ENCODE results near the gene AK3. TPM values are rescaled to one million over a fixed set of nuclear protein-coding genes. Genes with fewer than 3 reads are reported as not detected.

Gene AK3
- total RNA-seq, 1 donor from 2014 or later = 47.5 TPM

DNA sequence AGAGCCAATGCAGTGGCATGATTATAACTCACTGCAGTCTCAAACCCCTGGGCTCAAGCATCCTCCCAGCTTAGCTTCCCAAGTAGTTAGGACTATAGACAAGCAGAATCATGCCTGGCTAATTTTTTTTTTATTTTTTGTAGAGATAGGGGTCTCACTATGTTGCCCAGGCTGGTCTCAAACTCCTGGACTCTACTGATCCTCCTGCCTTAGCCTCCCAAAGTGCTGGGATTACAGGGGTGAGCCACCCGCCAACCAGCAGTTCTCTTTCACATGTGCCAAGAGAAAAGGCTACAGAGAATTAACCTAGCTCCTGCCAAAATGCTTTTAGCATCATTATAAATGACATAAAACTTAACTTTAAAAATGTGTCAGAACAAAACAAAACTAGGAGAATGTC is 8.1 kb downstream of the AK3 start:
- Mint-ChIP-seq H3K4me3 (ENCODE audit: unreplicated experiment) (no peak overlapping the region), H3K9me3 (ENCODE audit: unreplicated experiment) (no peaks in the 10 kb centered on the region), H3K4me1 (ENCODE audit: unreplicated experiment) (peaks cover 3% of the 10 kb centered on the region), H3K27ac (ENCODE audit: unreplicated experiment) (peak overlapping the region; percentile 31), H3K27me3 (ENCODE audit: unreplicated experiment) (no peaks in the 10 kb centered on the region), H3K36me3 (ENCODE audit: unreplicated experiment) (peaks cover 5% of the 10 kb centered on the region)
- TF ChIP-seq CTCF (IDR thresholded peaks at IDR 0.05) = no peak
- no peak for DNase-seq (ENCODE audit: extremely low spot score, unreplicated experiment)

DNA sequence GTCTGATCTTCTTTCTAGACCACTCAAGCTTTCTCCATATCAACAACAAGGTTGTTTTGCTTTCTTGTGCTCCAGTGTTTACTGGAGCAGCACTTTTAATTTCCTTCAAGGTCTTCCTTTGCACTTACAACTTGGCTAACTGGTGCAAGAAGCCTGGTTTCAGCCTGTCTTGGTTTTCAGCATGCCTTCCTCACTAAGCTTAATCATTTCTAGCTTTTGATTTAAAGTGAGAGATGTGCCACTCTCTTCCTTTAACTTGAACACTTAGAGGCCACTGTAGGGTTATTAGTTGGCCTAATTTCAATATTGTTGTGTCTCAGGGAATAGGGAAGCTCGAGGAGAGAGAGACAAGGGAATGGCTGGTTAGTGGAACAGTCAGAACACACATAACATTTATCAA is 13.4 kb downstream of the AK3 start:
- TF ChIP-seq CTCF (IDR thresholded peaks at IDR 0.05) = no peak
- Mint-ChIP-seq H3K27me3 (ENCODE audit: unreplicated experiment) (no peaks in the 10 kb centered on the region), H3K4me1 (ENCODE audit: unreplicated experiment) (no peaks in the 10 kb centered on the region), H3K9me3 (ENCODE audit: unreplicated experiment) (no peaks in the 10 kb centered on the region), H3K36me3 (ENCODE audit: unreplicated experiment) (peaks cover 14% of the 10 kb centered on the region), H3K4me3 (ENCODE audit: unreplicated experiment) (no peak overlapping the region), H3K27ac (ENCODE audit: unreplicated experiment) (no peak overlapping the region)
- no peak for DNase-seq (ENCODE audit: extremely low spot score, unreplicated experiment)

DNA sequence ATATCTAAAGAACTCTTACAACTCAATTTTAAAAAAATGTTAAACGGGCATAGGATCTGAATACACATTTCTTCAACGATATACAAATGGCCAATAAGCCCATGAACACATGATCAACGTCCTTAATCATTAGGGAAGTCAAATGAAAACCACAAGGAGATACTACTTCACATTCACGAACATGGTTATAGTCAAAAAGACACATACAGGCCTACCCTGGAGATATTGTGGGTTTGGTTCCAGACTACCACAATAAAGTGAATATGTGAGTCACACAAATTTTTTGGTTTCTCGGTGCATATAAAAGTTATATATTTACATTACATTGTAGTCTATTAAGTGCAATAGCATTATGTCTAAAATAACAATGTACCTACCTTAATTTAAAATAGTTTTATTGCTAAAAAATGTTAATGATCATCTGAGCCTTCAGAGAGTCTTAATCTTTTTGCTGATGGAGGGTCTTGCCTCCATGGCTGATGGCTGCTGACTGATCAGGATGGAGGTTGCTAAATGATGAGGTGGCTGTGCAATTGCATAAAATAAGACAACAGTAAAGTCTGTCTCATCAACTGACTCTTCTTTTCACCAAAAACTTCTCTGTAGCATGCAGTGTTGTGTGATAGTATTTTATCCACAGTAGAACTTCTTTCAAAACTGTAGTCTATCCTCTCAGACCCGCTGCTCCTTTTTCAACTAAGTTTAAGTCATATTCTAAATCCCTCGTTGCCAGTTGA is 15.1 kb downstream of the AK3 start:
- DNase-seq (ENCODE audit: extremely low spot score, unreplicated experiment) = no peak
- Mint-ChIP-seq H3K27ac (ENCODE audit: unreplicated experiment) (no peak overlapping the region), H3K36me3 (ENCODE audit: unreplicated experiment) (peaks cover 20% of the 10 kb centered on the region), H3K4me3 (ENCODE audit: unreplicated experiment) (no peak overlapping the region), H3K9me3 (ENCODE audit: unreplicated experiment) (no peaks in the 10 kb centered on the region), H3K4me1 (ENCODE audit: unreplicated experiment) (no peaks in the 10 kb centered on the region), H3K27me3 (ENCODE audit: unreplicated experiment) (no peaks in the 10 kb centered on the region)
- no peak for TF ChIP-seq CTCF (IDR thresholded peaks at IDR 0.05)

- Mint-ChIP-seq H3K4me1 (ENCODE audit: unreplicated experiment) (no peaks in the 10 kb centered on the region), H3K36me3 (ENCODE audit: unreplicated experiment) (peaks cover 39% of the 10 kb centered on the region), H3K27ac (ENCODE audit: unreplicated experiment) (no peak overlapping the region), H3K27me3 (ENCODE audit: unreplicated experiment) (no peaks in the 10 kb centered on the region), H3K9me3 (ENCODE audit: unreplicated experiment) (no peaks in the 10 kb centered on the region), H3K4me3 (ENCODE audit: unreplicated experiment) (no peak overlapping the region)
- no peak for TF ChIP-seq CTCF (IDR thresholded peaks at IDR 0.05)
- DNase-seq (ENCODE audit: extremely low spot score, unreplicated experiment) = no peak
Observed at GRCh38 chr9:4721736-4722135, 19.3 kb downstream of the AK3 start.

DNA sequence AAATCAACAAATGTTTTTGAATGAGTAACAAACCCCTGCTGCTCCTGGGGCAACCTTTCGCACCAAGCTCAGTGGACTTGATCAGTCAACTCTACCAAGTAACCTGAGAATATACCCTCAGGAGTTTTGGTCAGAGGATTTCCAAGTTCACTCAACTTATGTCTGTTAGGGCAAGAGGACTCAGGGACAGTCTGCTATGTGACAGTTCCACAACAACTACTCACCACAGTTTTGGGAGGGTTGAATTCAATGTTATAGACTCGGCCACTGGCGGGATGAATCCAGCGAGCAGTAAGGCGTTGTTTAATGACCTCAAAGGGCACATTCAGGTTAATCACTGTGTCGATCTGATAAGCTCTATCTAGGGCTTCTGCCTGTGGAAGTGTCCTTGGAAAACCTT is 22.1 kb downstream of the AK3 start:
- no peak for TF ChIP-seq CTCF (IDR thresholded peaks at IDR 0.05)
- H3K27me3 Mint-ChIP-seq (ENCODE audit: unreplicated experiment) = no peaks in the 10 kb centered on the region
- no peaks in the 10 kb centered on the region for H3K9me3 Mint-ChIP-seq (ENCODE audit: unreplicated experiment)
- DNase-seq (ENCODE audit: extremely low spot score, unreplicated experiment) = no peak
- no peaks in the 10 kb centered on the region for H3K4me1 Mint-ChIP-seq (ENCODE audit: unreplicated experiment)
- no peak overlapping the region for H3K27ac Mint-ChIP-seq (ENCODE audit: unreplicated experiment)
- no peak overlapping the region for H3K4me3 Mint-ChIP-seq (ENCODE audit: unreplicated experiment)
- H3K36me3 Mint-ChIP-seq (ENCODE audit: unreplicated experiment) = peaks cover 37% of the 10 kb centered on the region
